GM19099 (cell line): ENCODE results near the gene F7.

Experiments
- POLR2A ChIP-seq: IDR thresholded peaks from 3 replicates; pipeline ENCODE4 v1.6.1; 2011; ENCODE audit warnings: low read depth; ENCODE audit not compliant: insufficient read length; ENCODE audit errors: extremely low read depth

Gene F7

GRCh38 chr13:113129480-113129879 lies 23.9 kb downstream of the F7 start:
- TF ChIP-seq POLR2A, result no peak

GRCh38 chr13:113129921-113130750 lies 24.5 kb downstream of the F7 start:
- TF ChIP-seq POLR2A, result no peak

GRCh38 chr13:113135281-113135760 lies 29.7 kb downstream of the F7 start:
- no peak for TF ChIP-seq POLR2A

- TF ChIP-seq POLR2A, result no peak
Observed at GRCh38 chr13:113137691-113138298, 32.2 kb downstream of the F7 start.

GRCh38 chr13:113138792-113139551 lies 33.4 kb downstream of the F7 start:
- no peak for TF ChIP-seq POLR2A

GRCh38 chr13:113139577-113139976 lies 34.0 kb downstream of the F7 start:
- TF ChIP-seq POLR2A, result no peak

GRCh38 chr13:113140677-113141600 lies 35.3 kb downstream of the F7 start:
- TF ChIP-seq POLR2A, result no peak

- no peak for TF ChIP-seq POLR2A
Observed at GRCh38 chr13:113141601-113141970, 36.0 kb downstream of the F7 start.

- no peak for TF ChIP-seq POLR2A
Observed at GRCh38 chr13:113142876-113143275, 37.3 kb downstream of the F7 start.

- no peak for TF ChIP-seq POLR2A
Observed at GRCh38 chr13:113143466-113144254, 38.1 kb downstream of the F7 start.

- TF ChIP-seq POLR2A, result no peak
Observed at GRCh38 chr13:113144255-113144629, 38.7 kb downstream of the F7 start.

- TF ChIP-seq POLR2A, result no peak
Observed at GRCh38 chr13:113145496-113145895, 39.9 kb downstream of the F7 start.

- no peak for TF ChIP-seq POLR2A
Observed at GRCh38 chr13:113145911-113146598, 40.5 kb downstream of the F7 start.

GRCh38 chr13:113146750-113147149 lies 41.2 kb downstream of the F7 start:
- no peak for TF ChIP-seq POLR2A

GRCh38 chr13:113147206-113147605 lies 41.6 kb downstream of the F7 start:
- TF ChIP-seq POLR2A, result no peak
